Measurements from ENCODE around the gene RBBP8.
"Not testable (repeated sequence)": the region's sequence is repeated elsewhere in the genome, so short reads cannot be mapped to it uniquely, and the experiment has no call there.

DNA sequence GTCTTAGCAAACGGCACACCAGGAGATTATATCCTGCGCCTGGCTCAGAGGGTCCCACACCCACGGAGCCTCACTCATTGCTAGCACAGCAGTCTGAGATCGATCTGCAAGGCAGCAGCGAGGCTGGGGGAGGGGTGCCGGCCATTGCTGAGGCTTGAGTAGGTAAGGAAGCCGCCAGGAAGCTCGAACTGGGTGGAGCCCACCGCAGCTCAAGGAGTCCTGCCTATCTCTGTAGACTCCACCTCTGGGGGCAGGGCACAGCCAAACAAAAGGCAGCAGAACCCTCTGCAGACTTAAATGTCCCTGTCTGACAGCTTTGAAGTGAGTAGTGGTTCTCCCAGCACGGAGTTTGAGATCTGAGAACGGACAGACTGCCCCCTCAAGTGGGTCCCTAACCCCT lies 47.4 kb upstream of the RBBP8 start:
- TF ChIP-seq, protein P1, sequence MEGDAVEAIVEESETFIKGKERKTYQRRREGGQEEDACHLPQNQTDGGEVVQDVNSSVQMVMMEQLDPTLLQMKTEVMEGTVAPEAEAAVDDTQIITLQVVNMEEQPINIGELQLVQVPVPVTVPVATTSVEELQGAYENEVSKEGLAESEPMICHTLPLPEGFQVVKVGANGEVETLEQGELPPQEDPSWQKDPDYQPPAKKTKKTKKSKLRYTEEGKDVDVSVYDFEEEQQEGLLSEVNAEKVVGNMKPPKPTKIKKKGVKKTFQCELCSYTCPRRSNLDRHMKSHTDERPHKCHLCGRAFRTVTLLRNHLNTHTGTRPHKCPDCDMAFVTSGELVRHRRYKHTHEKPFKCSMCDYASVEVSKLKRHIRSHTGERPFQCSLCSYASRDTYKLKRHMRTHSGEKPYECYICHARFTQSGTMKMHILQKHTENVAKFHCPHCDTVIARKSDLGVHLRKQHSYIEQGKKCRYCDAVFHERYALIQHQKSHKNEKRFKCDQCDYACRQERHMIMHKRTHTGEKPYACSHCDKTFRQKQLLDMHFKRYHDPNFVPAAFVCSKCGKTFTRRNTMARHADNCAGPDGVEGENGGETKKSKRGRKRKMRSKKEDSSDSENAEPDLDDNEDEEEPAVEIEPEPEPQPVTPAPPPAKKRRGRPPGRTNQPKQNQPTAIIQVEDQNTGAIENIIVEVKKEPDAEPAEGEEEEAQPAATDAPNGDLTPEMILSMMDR (IDR thresholded peaks at IDR 0.05; ENCODE audit: poor library complexity, severe bottlenecking) = not testable (repeated sequence)
- TF ChIP-seq EZH2 (IDR thresholded peaks at IDR 0.05; ENCODE audit: borderline replicate concordance, insufficient read depth, low read length, poor library complexity, severe bottlenecking); POLR2AphosphoS5 (IDR thresholded peaks at IDR 0.05): not testable (repeated sequence)
- TF ChIP-seq, protein P2, sequence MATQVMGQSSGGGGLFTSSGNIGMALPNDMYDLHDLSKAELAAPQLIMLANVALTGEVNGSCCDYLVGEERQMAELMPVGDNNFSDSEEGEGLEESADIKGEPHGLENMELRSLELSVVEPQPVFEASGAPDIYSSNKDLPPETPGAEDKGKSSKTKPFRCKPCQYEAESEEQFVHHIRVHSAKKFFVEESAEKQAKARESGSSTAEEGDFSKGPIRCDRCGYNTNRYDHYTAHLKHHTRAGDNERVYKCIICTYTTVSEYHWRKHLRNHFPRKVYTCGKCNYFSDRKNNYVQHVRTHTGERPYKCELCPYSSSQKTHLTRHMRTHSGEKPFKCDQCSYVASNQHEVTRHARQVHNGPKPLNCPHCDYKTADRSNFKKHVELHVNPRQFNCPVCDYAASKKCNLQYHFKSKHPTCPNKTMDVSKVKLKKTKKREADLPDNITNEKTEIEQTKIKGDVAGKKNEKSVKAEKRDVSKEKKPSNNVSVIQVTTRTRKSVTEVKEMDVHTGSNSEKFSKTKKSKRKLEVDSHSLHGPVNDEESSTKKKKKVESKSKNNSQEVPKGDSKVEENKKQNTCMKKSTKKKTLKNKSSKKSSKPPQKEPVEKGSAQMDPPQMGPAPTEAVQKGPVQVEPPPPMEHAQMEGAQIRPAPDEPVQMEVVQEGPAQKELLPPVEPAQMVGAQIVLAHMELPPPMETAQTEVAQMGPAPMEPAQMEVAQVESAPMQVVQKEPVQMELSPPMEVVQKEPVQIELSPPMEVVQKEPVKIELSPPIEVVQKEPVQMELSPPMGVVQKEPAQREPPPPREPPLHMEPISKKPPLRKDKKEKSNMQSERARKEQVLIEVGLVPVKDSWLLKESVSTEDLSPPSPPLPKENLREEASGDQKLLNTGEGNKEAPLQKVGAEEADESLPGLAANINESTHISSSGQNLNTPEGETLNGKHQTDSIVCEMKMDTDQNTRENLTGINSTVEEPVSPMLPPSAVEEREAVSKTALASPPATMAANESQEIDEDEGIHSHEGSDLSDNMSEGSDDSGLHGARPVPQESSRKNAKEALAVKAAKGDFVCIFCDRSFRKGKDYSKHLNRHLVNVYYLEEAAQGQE (IDR thresholded peaks at IDR 0.05; ENCODE audit: borderline replicate concordance) = not testable (repeated sequence)
